Muscle of leg (tissue), 16 donors: Measurements from ENCODE around the gene XKRX. TPM values are rescaled to one million over a fixed set of nuclear protein-coding genes. Genes with fewer than 3 reads are reported as not detected.
A peak's percentile ranks its signal among the peaks of the same experiment; 100 is the strongest.

Experiments used
- DNase-seq: peaks from one replicate; pipeline ENCODE4 v3.0.0; 2013
- H3K27ac ChIP-seq: one replicate; pipeline ENCODE4 v1.5.1; 2013; ENCODE audit warnings: mild to moderate bottlenecking, low read length, control low read depth
- H3K27me3 ChIP-seq: one replicate; pipeline ENCODE4 v1.6.1; 2013; ENCODE audit warnings: low read length; ENCODE audit not compliant: control insufficient read depth, insufficient read depth
- H3K36me3 ChIP-seq: one replicate; pipeline ENCODE4 v1.6.1; 2013; ENCODE audit warnings: low read length; ENCODE audit not compliant: control insufficient read depth, insufficient read depth
- H3K4me1 ChIP-seq: one replicate; pipeline ENCODE4 v1.6.1; 2013; ENCODE audit warnings: low read length; ENCODE audit not compliant: control insufficient read depth, insufficient read depth
- H3K4me3 ChIP-seq: one replicate; pipeline ENCODE4 v1.5.1; 2013; ENCODE audit warnings: low read length, control low read depth
- H3K9me3 ChIP-seq: replicated peaks from 2 replicates; pipeline ENCODE4 v1.6.1; 2013; ENCODE audit warnings: low read depth, low read length; ENCODE audit not compliant: control insufficient read depth
- WGBS: methylation state at CpG from one replicate; pipeline ENCODE4 v1.1.5; 2013; ENCODE audit warnings: missing lambda C conversion rate; ENCODE audit not compliant: insufficient coverage; 5-methylcytosine and 5-hydroxymethylcytosine counted together
- long read RNA-seq, 11 donors: transcript quantifications; one replicate each; lab custom pipeline, GENCODE V29; 2026
- polyA plus RNA-seq, 8 donors: library from polyadenylated mRNA; unstranded; fragments of 120-200 nt; gene quantifications; one replicate each; pipeline versions ENCODE4 v1.2.1 to v1.2.3, GENCODE V29; 2013; ENCODE audit warnings: inconsistent platforms in 1 of 8, low replicate concordance in 1 of 8; ENCODE audit not compliant: insufficient read length in 8 of 8, insufficient read depth in 1 of 8
- total RNA-seq: library from RNA; stranded (reverse); fragments of 120-200 nt; gene quantifications from one replicate; pipeline ENCODE4 v1.2.4, GENCODE V29; 2013

Gene XKRX
- 0.04 TPM for total RNA-seq
- polyA plus RNA-seq: under 1 TPM in 3 of 8 donors, not detected in 5; 0.05 to 0.35 (median 0.30) TPM
- long read RNA-seq, donor 1: 0 reads
- long read RNA-seq, donor 2: 0 reads
- long read RNA-seq, donor 3: 0 reads
- long read RNA-seq, donor 4: 0 reads
- long read RNA-seq, donor 5: 0 reads
- long read RNA-seq, donor 6: 0 reads
- long read RNA-seq, donor 7: 0 reads
- long read RNA-seq, donor 8: 0 reads
- long read RNA-seq, donor 9: 0 reads
- long read RNA-seq, donor 10: 0 reads
- long read RNA-seq, donor 11: 0 reads

DNA sequence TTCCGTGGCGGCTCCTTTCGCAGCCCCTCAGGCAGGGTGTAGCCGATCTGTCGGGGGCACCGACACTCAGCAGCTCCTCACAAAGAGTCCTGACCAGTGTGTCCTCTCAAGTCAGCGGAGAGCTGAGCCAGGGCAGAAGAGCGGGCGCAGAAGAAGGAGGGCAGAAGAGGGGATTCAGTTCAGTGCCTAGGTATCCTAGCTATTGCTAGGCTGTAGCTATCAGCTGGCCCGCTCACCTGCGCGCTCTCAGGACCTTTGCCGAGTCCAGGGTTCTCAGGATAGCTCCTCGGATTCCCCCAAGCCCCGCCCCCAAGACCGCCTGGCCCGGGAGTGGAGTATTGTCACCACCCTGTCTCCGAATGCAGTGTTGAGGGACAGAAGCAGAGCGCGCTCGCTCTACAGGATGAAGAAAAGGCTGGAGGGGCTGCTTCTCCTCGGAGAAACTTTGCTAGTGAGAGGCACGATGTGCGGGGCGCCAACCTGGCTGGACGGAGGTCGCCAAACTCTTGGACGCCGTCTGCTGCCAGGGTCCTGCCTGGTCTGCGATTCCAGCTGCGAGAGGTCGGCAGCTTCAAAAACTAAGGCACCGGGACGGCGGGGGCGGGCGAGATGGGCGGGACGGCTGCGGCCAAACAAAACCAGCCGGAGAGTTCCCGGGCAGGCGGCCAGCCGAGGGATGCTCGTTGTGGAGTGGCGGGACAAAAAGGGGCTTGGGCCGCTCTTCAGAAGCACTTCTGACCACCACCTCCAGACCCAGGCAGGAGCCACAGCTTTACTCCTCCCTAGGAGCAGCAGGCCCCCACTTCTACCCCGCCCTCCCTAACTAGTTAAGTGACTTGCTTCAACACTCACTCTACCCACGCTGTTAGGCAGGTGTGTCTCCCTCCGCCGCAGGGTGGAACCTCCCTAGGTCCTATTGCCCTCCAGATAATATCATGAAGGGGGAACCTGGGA lies at the start of gene XKRX:
Gene XKRX, minus strand, starts transcription at position 258 of the 954 bp plus-strand sequence. CDS start 613 bp downstream, outside the sequence.
- H3K36me3 ChIP-seq: no peaks in the 10 kb centered on the region
- peaks cover 16% of the 10 kb centered on the region for H3K27me3 ChIP-seq
- peak within 1 kb of the TSS; percentile 10 for H3K4me3 ChIP-seq
- peaks cover 3% of the 10 kb centered on the region for H3K4me1 ChIP-seq
- peaks cover 5% of the 10 kb centered on the region for H3K9me3 ChIP-seq
- H3K27ac ChIP-seq: no peak within 1 kb of the TSS
- peak; percentile 18 for DNase-seq
- WGBS: 28% methylated on average over 39 of the region's 51 CpGs

GRCh38 chrX:100976211-100976610 lies 47.5 kb upstream of the XKRX start:
- H3K9me3 ChIP-seq: no peaks in the 10 kb centered on the region
- H3K27me3 ChIP-seq: peaks cover 7% of the 10 kb centered on the region
- no CpG with 5 or more reads among the region's 1 CpG for WGBS
- no peaks in the 10 kb centered on the region for H3K4me1 ChIP-seq
- H3K4me3 ChIP-seq: no peak overlapping the region
- no peak for DNase-seq
- no peaks in the 10 kb centered on the region for H3K36me3 ChIP-seq
- H3K27ac ChIP-seq: no peak overlapping the region

GRCh38 chrX:100975212-100975611 lies 46.5 kb upstream of the XKRX start:
- Histone ChIP-seq H3K27me3 (no peaks in the 10 kb centered on the region), H3K4me3 (no peak overlapping the region), H3K36me3 (no peaks in the 10 kb centered on the region), H3K4me1 (no peaks in the 10 kb centered on the region), H3K9me3 (no peaks in the 10 kb centered on the region), H3K27ac (no peak overlapping the region)
- DNase-seq: no peak
- no CpG with 5 or more reads among the region's 3 CpGs for WGBS

DNA sequence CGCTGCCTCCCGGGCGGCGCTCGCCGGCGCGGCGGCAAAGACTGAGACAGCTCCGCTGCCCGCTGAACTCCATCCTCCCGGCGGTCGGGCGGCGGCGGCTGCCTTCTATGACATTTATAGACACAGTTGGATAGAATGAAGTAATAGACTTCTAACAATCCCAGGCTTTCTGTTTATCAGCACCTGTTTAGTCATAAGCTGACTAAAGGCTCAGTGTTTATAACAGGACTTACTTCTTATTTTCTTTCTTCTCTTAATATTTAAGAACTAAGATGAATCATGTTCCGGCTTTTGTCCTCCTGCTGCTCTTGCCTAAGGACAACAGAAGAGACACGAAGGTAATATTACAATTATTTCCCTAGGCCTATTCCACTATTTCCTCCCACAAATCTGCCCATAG lies 44.7 kb upstream of the XKRX start:
- DNase-seq: no peak
- H3K4me1 ChIP-seq: no peaks in the 10 kb centered on the region
- H3K36me3 ChIP-seq: no peaks in the 10 kb centered on the region
- WGBS: 100% methylated on average over 2 of the region's 19 CpGs
- H3K9me3 ChIP-seq: no peaks in the 10 kb centered on the region
- H3K27ac ChIP-seq: no peak overlapping the region
- H3K4me3 ChIP-seq: no peak overlapping the region
- H3K27me3 ChIP-seq: no peaks in the 10 kb centered on the region

GRCh38 chrX:100969936-100970335 lies 41.2 kb upstream of the XKRX start:
- Histone ChIP-seq H3K4me1 (no peaks in the 10 kb centered on the region), H3K27me3 (peaks cover 5% of the 10 kb centered on the region), H3K27ac (no peak overlapping the region), H3K4me3 (no peak overlapping the region), H3K9me3 (no peaks in the 10 kb centered on the region), H3K36me3 (no peaks in the 10 kb centered on the region)
- DNase-seq: no peak
- 30% methylated on average over 1 of the region's 1 CpG for WGBS

- no CpG with 5 or more reads among the region's 2 CpGs for WGBS
- peaks cover 5% of the 10 kb centered on the region for H3K27me3 ChIP-seq
- no peak within 1 kb of the TSS for H3K4me3 ChIP-seq
- DNase-seq: no peak
- H3K36me3 ChIP-seq: no peaks in the 10 kb centered on the region
- no peaks in the 10 kb centered on the region for H3K4me1 ChIP-seq
- H3K9me3 ChIP-seq: no peaks in the 10 kb centered on the region
- H3K27ac ChIP-seq: no peak within 1 kb of the TSS
These were observed 40.7 kb upstream of the XKRX start, which contains the start of gene ARL13A for GRCh38 chrX:100969408-100969807. Gene ARL13A, plus strand, starts transcription at chrX:100969708. Its CDS starts 3,982 bp downstream, at chrX:100973690.

DNA sequence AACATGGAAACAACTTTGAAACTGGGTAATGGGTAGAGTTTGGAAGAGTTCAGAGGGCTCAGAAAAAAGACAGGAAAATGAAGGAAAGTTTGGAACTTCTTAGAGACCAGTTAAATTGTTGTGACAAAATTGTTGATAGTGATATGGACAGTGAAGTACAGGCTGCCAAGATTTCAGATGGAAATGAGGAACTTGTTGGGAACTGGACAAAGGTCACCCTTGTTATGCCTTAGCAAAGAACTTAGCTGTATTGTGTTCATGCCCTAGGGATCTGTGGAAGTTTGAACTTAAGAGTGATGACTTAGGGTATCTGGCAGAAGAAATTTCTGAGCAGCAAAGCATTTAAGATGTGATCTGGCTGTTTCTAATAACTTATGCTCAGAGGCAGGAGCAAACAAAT lies 35.6 kb upstream of the XKRX start:
- Histone ChIP-seq H3K36me3 (no peaks in the 10 kb centered on the region), H3K9me3 (no peaks in the 10 kb centered on the region), H3K4me3 (no peak overlapping the region), H3K27me3 (peaks cover 5% of the 10 kb centered on the region), H3K4me1 (no peaks in the 10 kb centered on the region), H3K27ac (no peak overlapping the region)
- no peak for DNase-seq

- Histone ChIP-seq H3K4me1 (no peaks in the 10 kb centered on the region), H3K27me3 (peaks cover 5% of the 10 kb centered on the region), H3K9me3 (no peaks in the 10 kb centered on the region), H3K27ac (no peak overlapping the region), H3K36me3 (no peaks in the 10 kb centered on the region), H3K4me3 (no peak overlapping the region)
- DNase-seq: no peak
- no CpG with 5 or more reads among the region's 3 CpGs for WGBS
These were observed 34.1 kb upstream of the XKRX start for GRCh38 chrX:100962811-100963210.

DNA sequence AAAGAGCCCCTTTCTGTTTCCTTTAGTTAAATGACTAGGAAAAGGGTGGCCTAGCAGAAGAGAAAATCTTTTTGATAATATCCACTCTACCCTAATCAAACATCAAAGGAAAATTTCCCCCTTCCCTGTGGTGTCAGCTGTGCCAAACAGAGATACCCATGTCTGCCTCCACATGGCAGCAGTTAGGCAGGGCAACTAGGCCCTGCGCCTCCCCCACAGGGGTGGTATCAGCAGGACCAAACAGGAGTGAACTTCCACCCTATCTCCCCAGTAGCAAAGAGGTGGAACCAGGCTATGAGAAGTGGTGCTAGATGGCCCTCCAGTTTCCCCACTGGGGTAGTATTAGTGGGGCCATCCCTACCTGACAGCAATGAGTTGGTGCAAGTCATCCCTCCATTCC lies 19.8 kb upstream of the XKRX start:
- DNase-seq: no peak
- no peaks in the 10 kb centered on the region for H3K9me3 ChIP-seq
- no peak overlapping the region for H3K4me3 ChIP-seq
- no peaks in the 10 kb centered on the region for H3K36me3 ChIP-seq
- H3K4me1 ChIP-seq: no peaks in the 10 kb centered on the region
- WGBS: no CpG with 5 or more reads among the region's 1 CpG
- H3K27ac ChIP-seq: no peak overlapping the region
- H3K27me3 ChIP-seq: peaks cover 7% of the 10 kb centered on the region

GRCh38 chrX:100946299-100946927 lies 17.7 kb upstream of the XKRX start:
- H3K4me1 ChIP-seq: no peaks in the 10 kb centered on the region
- no peak for DNase-seq
- no peak overlapping the region for H3K27ac ChIP-seq
- H3K4me3 ChIP-seq: no peak overlapping the region
- WGBS: no CpG with 5 or more reads among the region's 2 CpGs
- H3K27me3 ChIP-seq: peaks cover 7% of the 10 kb centered on the region
- H3K36me3 ChIP-seq: no peaks in the 10 kb centered on the region
- H3K9me3 ChIP-seq: no peaks in the 10 kb centered on the region
